ENCODE measurements around the gene KRT86. TPM values are rescaled to one million over a fixed set of nuclear protein-coding genes. Genes with fewer than 3 reads are reported as not detected.

Gene KRT86
- total and polyA plus RNA-seq, 9 of the 15 experiments (the other 6 are each of a cell fraction or from before 2014, with no cell fraction given): not detected

DNA sequence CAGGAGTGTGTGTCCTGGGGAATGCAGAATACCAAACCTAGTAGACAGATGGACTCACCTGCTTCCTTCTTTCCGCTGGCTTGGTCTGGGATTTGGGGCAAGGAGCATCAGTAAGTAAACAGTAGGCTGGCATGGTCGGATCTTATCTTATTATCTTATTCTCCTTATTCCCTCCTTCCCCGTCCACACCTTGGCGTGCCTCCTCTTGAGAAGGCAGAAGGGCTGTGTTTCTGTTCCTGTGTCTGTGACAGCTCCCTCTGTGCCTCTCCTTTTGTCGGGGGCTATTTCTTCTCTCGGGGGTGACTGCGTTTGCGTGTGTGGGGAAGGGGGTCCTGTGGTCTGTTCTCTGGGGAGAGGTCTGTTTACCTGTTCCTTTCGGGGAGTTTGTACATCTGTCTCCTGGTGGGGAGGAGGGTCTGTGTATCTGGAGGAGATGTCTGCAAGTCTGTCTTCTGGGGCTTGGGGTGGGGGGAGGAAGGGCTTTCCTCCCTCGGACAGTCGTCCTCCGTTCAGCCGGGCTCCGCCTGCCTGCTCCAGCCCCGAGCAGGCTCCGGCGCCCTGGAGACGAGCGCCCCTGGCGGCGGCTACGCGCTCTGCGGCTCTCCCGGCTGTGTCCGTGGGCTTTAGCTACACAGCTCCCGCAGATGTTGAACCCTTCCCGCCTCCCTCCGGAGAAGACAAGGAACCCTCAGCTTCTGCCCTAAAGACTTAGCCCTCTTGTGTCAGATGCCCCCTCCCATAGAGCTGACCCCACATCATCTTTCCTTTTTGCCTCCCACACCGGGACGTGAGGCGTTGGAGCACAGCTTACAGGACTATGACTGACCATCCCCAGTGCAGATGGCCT, 4.4 kb downstream of the KRT86 start (continued):
- TF ChIP-seq, protein P1, sequence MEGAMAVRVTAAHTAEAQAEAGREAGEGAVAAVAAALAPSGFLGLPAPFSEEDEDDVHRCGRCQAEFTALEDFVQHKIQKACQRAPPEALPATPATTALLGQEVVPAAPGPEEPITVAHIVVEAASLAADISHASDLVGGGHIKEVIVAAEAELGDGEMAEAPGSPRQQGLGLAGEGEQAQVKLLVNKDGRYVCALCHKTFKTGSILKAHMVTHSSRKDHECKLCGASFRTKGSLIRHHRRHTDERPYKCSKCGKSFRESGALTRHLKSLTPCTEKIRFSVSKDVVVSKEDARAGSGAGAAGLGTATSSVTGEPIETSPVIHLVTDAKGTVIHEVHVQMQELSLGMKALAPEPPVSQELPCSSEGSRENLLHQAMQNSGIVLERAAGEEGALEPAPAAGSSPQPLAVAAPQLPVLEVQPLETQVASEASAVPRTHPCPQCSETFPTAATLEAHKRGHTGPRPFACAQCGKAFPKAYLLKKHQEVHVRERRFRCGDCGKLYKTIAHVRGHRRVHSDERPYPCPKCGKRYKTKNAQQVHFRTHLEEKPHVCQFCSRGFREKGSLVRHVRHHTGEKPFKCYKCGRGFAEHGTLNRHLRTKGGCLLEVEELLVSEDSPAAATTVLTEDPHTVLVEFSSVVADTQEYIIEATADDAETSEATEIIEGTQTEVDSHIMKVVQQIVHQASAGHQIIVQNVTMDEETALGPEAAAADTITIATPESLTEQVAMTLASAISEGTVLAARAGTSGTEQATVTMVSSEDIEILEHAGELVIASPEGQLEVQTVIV (CRISPR knock-in tag; IDR thresholded peaks at IDR 0.05; ENCODE audit: borderline replicate concordance): no peak
- TF ChIP-seq CREM (IDR thresholded peaks at IDR 0.05; ENCODE audit: low read depth) (peak; percentile 47; the same call in 1 of the 2 replicates), KLF16 (IDR thresholded peaks at IDR 0.05) (0 out of 2 replicates have a peak, but pooled peaks have one; percentile 39), CBX1 (IDR thresholded peaks at IDR 0.05; ENCODE audit: low read depth) (no peak), RBFOX2 (IDR thresholded peaks at IDR 0.05; ENCODE audit: low read depth, low read length) (peak; percentile 48), SIRT6 (IDR thresholded peaks at IDR 0.05; ENCODE audit: low read depth, low read length) (no peak), KDM2B (CRISPR knock-in tag; IDR thresholded peaks at IDR 0.05) (no peak), TARDBP (IDR thresholded peaks at IDR 0.05) (no peak), TSC22D4 (tag; IDR thresholded peaks at IDR 0.05) (no peak)
- TF ChIP-seq, protein P2, sequence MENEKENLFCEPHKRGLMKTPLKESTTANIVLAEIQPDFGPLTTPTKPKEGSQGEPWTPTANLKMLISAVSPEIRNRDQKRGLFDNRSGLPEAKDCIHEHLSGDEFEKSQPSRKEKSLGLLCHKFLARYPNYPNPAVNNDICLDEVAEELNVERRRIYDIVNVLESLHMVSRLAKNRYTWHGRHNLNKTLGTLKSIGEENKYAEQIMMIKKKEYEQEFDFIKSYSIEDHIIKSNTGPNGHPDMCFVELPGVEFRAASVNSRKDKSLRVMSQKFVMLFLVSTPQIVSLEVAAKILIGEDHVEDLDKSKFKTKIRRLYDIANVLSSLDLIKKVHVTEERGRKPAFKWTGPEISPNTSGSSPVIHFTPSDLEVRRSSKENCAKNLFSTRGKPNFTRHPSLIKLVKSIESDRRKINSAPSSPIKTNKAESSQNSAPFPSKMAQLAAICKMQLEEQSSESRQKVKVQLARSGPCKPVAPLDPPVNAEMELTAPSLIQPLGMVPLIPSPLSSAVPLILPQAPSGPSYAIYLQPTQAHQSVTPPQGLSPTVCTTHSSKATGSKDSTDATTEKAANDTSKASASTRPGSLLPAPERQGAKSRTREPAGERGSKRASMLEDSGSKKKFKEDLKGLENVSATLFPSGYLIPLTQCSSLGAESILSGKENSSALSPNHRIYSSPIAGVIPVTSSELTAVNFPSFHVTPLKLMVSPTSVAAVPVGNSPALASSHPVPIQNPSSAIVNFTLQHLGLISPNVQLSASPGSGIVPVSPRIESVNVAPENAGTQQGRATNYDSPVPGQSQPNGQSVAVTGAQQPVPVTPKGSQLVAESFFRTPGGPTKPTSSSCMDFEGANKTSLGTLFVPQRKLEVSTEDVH (IDR thresholded peaks at IDR 0.05; ENCODE audit: low read depth, partially characterized antibody): no peak
- TF ChIP-seq, protein P3, sequence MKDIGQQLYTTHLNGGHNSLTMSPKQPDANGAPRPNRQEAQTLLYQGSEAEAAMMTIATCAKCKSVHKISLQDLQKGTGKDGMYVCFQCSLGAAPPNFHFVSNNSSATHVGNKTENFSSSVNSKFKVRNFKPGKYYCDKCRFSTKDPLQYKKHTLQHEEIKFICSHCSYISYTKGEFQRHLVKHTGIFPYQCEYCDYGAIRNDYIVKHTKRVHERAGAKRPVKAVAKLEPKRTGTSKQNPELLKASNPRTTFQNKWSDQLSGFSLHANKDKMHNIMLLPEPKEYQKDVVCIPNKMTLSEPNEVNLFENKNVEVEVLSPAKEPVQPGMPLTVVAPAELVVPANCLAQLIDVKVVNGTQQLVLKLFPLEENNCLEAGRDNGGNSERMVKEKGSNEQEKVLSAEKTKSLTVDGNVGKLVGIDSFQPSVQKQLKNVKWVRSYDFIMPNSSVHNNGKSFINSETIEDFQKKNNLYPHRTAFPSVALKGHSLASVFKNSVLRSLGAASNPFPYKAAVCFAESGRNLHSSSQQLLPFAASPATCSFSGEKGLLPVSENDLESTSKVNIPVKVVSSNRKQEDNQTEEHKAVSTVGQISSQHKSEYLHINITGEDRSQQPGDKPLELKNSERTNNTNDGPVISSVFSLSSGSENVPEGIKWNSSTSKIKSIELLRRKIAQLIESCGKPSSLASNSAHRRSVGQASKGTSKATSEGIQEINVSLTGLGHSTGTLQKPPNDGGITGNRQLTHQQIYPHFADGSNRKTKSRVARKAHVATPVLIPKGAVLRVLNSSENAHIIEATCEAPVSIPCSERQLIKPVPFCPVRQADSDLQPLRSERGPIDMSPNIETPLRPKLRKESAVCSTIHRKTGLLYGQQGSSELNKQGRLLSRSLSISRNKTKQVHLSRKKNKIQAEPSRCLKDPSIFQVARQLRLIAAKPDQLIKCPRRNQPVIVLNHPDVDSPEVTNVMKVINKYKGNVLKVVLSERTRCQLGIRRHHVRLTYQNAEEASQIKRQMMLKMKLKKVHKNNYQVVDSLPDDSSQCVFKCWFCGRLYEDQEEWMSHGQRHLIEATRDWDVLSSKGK (CRISPR knock-in tag; IDR thresholded peaks at IDR 0.05): no peak
